ENCODE measurements around the gene FAM210A.

The FAM210A gene

GRCh38 chr18:13613591-13614501 is 112.5 kb downstream of the FAM210A start:
- peaks cover 45% of the 10 kb centered on the region for H4K20me1 ChIP-seq (ENCODE audit: insufficient read depth, low read length)
- peak overlapping the region; percentile 76 for H3K9ac ChIP-seq (ENCODE audit: low read depth, low read length)
- peak overlapping the region; percentile 80 for H3K4me2 ChIP-seq (ENCODE audit: insufficient read depth, low read length)
- H3K4me1 ChIP-seq (ENCODE audit: insufficient read depth, low read length), result peaks cover 91% of the 10 kb centered on the region
- ATAC-seq (ENCODE audit: insufficient read depth, low read depth), result no peak
- peak overlapping the region; percentile 67 for H3K4me3 ChIP-seq (ENCODE audit: low read depth in 1 of 2, low read length in 2 of 2)
- H3K9me3 ChIP-seq (ENCODE audit: insufficient read depth, low read length, severe bottlenecking), result no peaks in the 10 kb centered on the region
- DNase-seq, result peak; percentile 52
- H2AFZ ChIP-seq (ENCODE audit: low read depth, low read length), result no peak overlapping the region
- H3K27me3 ChIP-seq (ENCODE audit: insufficient read depth, low read length, poor library complexity), result no peaks in the 10 kb centered on the region
- H3K79me2 ChIP-seq (ENCODE audit: insufficient read depth, low read length), result peaks cover 81% of the 10 kb centered on the region
- peaks cover 44% of the 10 kb centered on the region for H3K36me3 ChIP-seq (ENCODE audit: insufficient read depth, low read length)
- H3K27ac ChIP-seq (ENCODE audit: low read length), result peak overlapping the region; percentile 98
- no peak for TF ChIP-seq EZH2 (IDR thresholded peaks at IDR 0.05; ENCODE audit: borderline replicate concordance, low read depth, low read length, severe bottlenecking)
- peak; percentile 48 for TF ChIP-seq CTCF (IDR thresholded peaks at IDR 0.05; ENCODE audit: borderline replicate concordance, extremely low read depth, low read length, poor library complexity, severe bottlenecking)

Measured in DND-41 (cell line).